Inferior parietal cortex (tissue), 1 donor: Measurements from ENCODE around the gene JSRP1.
A peak's percentile ranks its signal among the peaks of the same experiment; 100 is the strongest.

Experiments used
- DNase-seq: peaks from one replicate; pipeline ENCODE4 v3.0.0-alpha.2; 2016; ENCODE audit errors: extremely low spot score

JSRP1 gene

GRCh38 chr19:2266183-2266993, 10.2 kb upstream of the JSRP1 start:
- DNase-seq = peak; percentile 69

- no peak for DNase-seq
These were observed 5.4 kb upstream of the JSRP1 start for GRCh38 chr19:2261438-2262172.

GRCh38 chr19:2260341-2260805, 4.2 kb upstream of the JSRP1 start:
- DNase-seq = no peak

GRCh38 chr19:2259336-2259735, 3.1 kb upstream of the JSRP1 start:
- no peak for DNase-seq

GRCh38 chr19:2255112-2255845, 938 bp downstream of the JSRP1 start:
- no peak for DNase-seq

GRCh38 chr19:2254064-2254872, 1.9 kb downstream of the JSRP1 start:
- no peak for DNase-seq

GRCh38 chr19:2253106-2254063, 2.8 kb downstream of the JSRP1 start:
- no peak for DNase-seq

GRCh38 chr19:2252797-2253105, 3.5 kb downstream of the JSRP1 start:
- no peak for DNase-seq

- no peak for DNase-seq
These were observed 4.0 kb downstream of the JSRP1 start for GRCh38 chr19:2252055-2252796.

GRCh38 chr19:2251106-2252054, 4.8 kb downstream of the JSRP1 start:
- DNase-seq = no peak

- DNase-seq = no peak
These were observed 5.5 kb downstream of the JSRP1 start for GRCh38 chr19:2250766-2251105.

- no peak for DNase-seq
These were observed 6.1 kb downstream of the JSRP1 start for GRCh38 chr19:2249880-2250765.

GRCh38 chr19:2249010-2249866, 7.0 kb downstream of the JSRP1 start, which contains the start of gene AMH:
AMH (plus strand) TSS chr19:2249323; CDS start chr19:2249333, 10 bp downstream.
- DNase-seq = no peak

- no peak for DNase-seq
These were observed 7.8 kb downstream of the JSRP1 start for GRCh38 chr19:2248136-2249009.

- no peak for DNase-seq
These were observed 8.7 kb downstream of the JSRP1 start for GRCh38 chr19:2247433-2248101.
